Peyer's patch (tissue), 4 donors: Measurements from ENCODE around the gene WDR48.

Experiments
- CTCF ChIP-seq, 6 experiments: fragments of 450-650 bp in 4 of 6; fragments of 200-600 bp in 2 of 6; sonication (generic) in 1 of 6; IDR thresholded peaks; one replicate each; pipeline ENCODE4 v1.5.1; 2017 to 2019; ENCODE audit warnings: antibody characterized with exemption in 6 of 6, mild to moderate bottlenecking in 3 of 6, moderate library complexity in 1 of 6
- POLR2A ChIP-seq, 2 donors: fragments of 450-650 bp; IDR thresholded peaks; one replicate each; pipeline ENCODE4 v1.5.1; 2017; ENCODE audit warnings: antibody characterized with exemption in 2 of 2, mild to moderate bottlenecking in 2 of 2, moderate library complexity in 2 of 2

- TF ChIP-seq CTCF (IDR thresholded peaks at IDR 0.05) (no peak), POLR2A (IDR thresholded peaks at IDR 0.05) (no peak)
Measured at GRCh38 chr3:39022286-39022630, 29.6 kb upstream of the WDR48 start.
